Loucy (cell line): ENCODE measurements around the gene PPP1R1C.

Experiments
- H2AFZ ChIP-seq: fragments of 200-600 bp; sonication (generic); 2 replicates; pipeline ENCODE4 v1.6.0; 2016; ENCODE audit warnings: antibody characterized with exemption, mild to moderate bottlenecking, low read length, moderate library complexity
- H3F3A ChIP-seq: fragments of 200-600 bp; 2 replicates; pipeline ENCODE4 v1.6.0; 2016; ENCODE audit warnings: antibody characterized with exemption, low read depth, mild to moderate bottlenecking
- H3K27me3 ChIP-seq: fragments of 200-600 bp; sonication (generic); 2 replicates; pipeline ENCODE4 v1.6.1; 2014; ENCODE audit warnings: low read length, mild to moderate bottlenecking; ENCODE audit not compliant: insufficient read depth, poor library complexity, severe bottlenecking
- H3K36me3 ChIP-seq: fragments of 200-600 bp; sonication (generic); 2 replicates; pipeline ENCODE4 v1.6.1; 2016; ENCODE audit warnings: low read length; ENCODE audit not compliant: insufficient read depth
- H3K4me1 ChIP-seq: fragments of 200-600 bp; sonication (generic); 2 replicates; pipeline ENCODE4 v1.5.1; 2014; ENCODE audit warnings: low read length, mild to moderate bottlenecking; ENCODE audit not compliant: insufficient read depth, poor library complexity, severe bottlenecking
- H3K4me2 ChIP-seq: fragments of 200-600 bp; sonication (generic); 2 replicates; pipeline ENCODE4 v1.6.0; 2014; ENCODE audit warnings: antibody characterized with exemption, low read length, low read depth, mild to moderate bottlenecking; ENCODE audit not compliant: poor library complexity, severe bottlenecking
- H3K4me3 ChIP-seq: fragments of 200-600 bp; sonication (generic); 2 replicates; pipeline ENCODE4 v1.5.1; 2014; ENCODE audit warnings: low read length, mild to moderate bottlenecking, mixed read lengths; ENCODE audit not compliant: poor library complexity, severe bottlenecking
- H3K79me2 ChIP-seq: fragments of 200-600 bp; sonication (generic); 2 replicates; pipeline ENCODE4 v1.6.1; 2014; ENCODE audit warnings: low read length; ENCODE audit not compliant: insufficient read depth
- H3K9ac ChIP-seq: fragments of 200-600 bp; sonication (generic); 2 replicates; pipeline ENCODE4 v1.6.0; 2014; ENCODE audit warnings: mild to moderate bottlenecking, low read depth, low read length, moderate library complexity; ENCODE audit not compliant: poor library complexity, severe bottlenecking
- H3K9me2 ChIP-seq: fragments of 200-600 bp; sonication (generic); replicated peaks from 2 replicates; pipeline ENCODE4 v1.6.1; 2016; ENCODE audit warnings: low read depth, low read length, mixed read lengths
- H3K9me3 ChIP-seq: fragments of 200-600 bp; sonication (generic); 2 replicates; pipeline ENCODE4 v1.6.1; 2014; ENCODE audit warnings: mild to moderate bottlenecking, antibody characterized with exemption, low read length, low read depth; ENCODE audit not compliant: insufficient read depth
- H4K20me1 ChIP-seq: fragments of 200-600 bp; sonication (generic); 2 replicates; pipeline ENCODE4 v1.6.0; 2014; ENCODE audit warnings: antibody characterized with exemption, low read length, mild to moderate bottlenecking; ENCODE audit not compliant: insufficient read depth, poor library complexity, severe bottlenecking
- CTCF ChIP-seq: fragments of 200-600 bp; sonication (generic); conservative IDR thresholded peaks from 2 replicates; pipeline ENCODE4 v1.5.1; 2014; ENCODE audit warnings: mild to moderate bottlenecking, antibody characterized with exemption, low read length
- EZH2phosphoT487 ChIP-seq: fragments of 200-600 bp; IDR thresholded peaks from 2 replicates; pipeline ENCODE4 v1.6.1; 2018; ENCODE audit warnings: antibody characterized with exemption, mild to moderate bottlenecking, moderate library complexity, borderline replicate concordance

The PPP1R1C gene

GRCh38 chr2:182048088-182048487 is 62.4 kb downstream of the PPP1R1C start:
- Histone ChIP-seq H3K9me3 (no peaks in the 10 kb centered on the region), H3K36me3 (no peaks in the 10 kb centered on the region), H3K4me3 (no peak overlapping the region), H3K4me2 (no peak overlapping the region), H3K9ac (no peak overlapping the region), H3K79me2 (no peaks in the 10 kb centered on the region), H4K20me1 (no peaks in the 10 kb centered on the region), H2AFZ (no peak overlapping the region), H3K4me1 (no peaks in the 10 kb centered on the region), H3K9me2 (no peaks in the 10 kb centered on the region), H3K27me3 (no peaks in the 10 kb centered on the region), H3F3A (no peaks in the 10 kb centered on the region)
- TF ChIP-seq EZH2phosphoT487 (no peak), CTCF (no peak)

- TF ChIP-seq CTCF (no peak), EZH2phosphoT487 (no peak)
These were observed 63.0 kb downstream of the PPP1R1C start for GRCh38 chr2:182048621-182049020.

GRCh38 chr2:182049372-182050148 is 63.9 kb downstream of the PPP1R1C start:
- Histone ChIP-seq H3K4me3 (no peak overlapping the region), H3K9me2 (no peaks in the 10 kb centered on the region), H3K79me2 (no peaks in the 10 kb centered on the region), H2AFZ (no peak overlapping the region), H3K9me3 (no peaks in the 10 kb centered on the region), H3K4me1 (no peaks in the 10 kb centered on the region), H3K36me3 (no peaks in the 10 kb centered on the region), H3K27me3 (no peaks in the 10 kb centered on the region), H3F3A (no peaks in the 10 kb centered on the region), H3K9ac (no peak overlapping the region), H4K20me1 (no peaks in the 10 kb centered on the region), H3K4me2 (no peak overlapping the region)
- TF ChIP-seq EZH2phosphoT487 (no peak), CTCF (no peak)

More at GRCh38 chr2:182048621-182049020, 63.0 kb downstream of the PPP1R1C start:
- Histone ChIP-seq H3K9me3 (no peaks in the 10 kb centered on the region), H3K36me3 (no peaks in the 10 kb centered on the region), H3K4me2 (no peak overlapping the region), H2AFZ (no peak overlapping the region), H3K27me3 (no peaks in the 10 kb centered on the region), H3K9me2 (no peaks in the 10 kb centered on the region), H3K4me1 (no peaks in the 10 kb centered on the region), H4K20me1 (no peaks in the 10 kb centered on the region), H3K9ac (no peak overlapping the region), H3K79me2 (no peaks in the 10 kb centered on the region), H3F3A (no peaks in the 10 kb centered on the region), H3K4me3 (no peak overlapping the region)
